Neutrophil (primary cell): ENCODE measurements around the gene KLF13.

Experiments
- H3K27ac ChIP-seq: fragments of 200-600 bp; sonication (generic); 2 replicates; pipeline ENCODE4 v1.5.1; 2016; ENCODE audit warnings: mild to moderate bottlenecking, moderate library complexity
- H3K27me3 ChIP-seq: fragments of 200-600 bp; sonication (generic); 2 replicates; pipeline ENCODE4 v1.6.0; 2016; ENCODE audit warnings: mild to moderate bottlenecking
- H3K36me3 ChIP-seq: fragments of 200-600 bp; sonication (generic); 2 replicates; pipeline ENCODE4 v1.5.1; 2017
- H3K4me1 ChIP-seq, 2 experiments: fragments of 200-600 bp in 1 of 2; sonication (generic) in 1 of 2; 1 replicate in 1 of 2; 2 replicates in 1 of 2; pipeline versions ENCODE4 v1.5.1 to v1.6.1; 2013 to 2016; ENCODE audit warnings: low read depth in 1 of 2, low read length in 1 of 2, mild to moderate bottlenecking in 1 of 2, moderate library complexity in 1 of 2; ENCODE audit not compliant: control insufficient read depth in 1 of 2, insufficient read depth in 1 of 2
- H3K4me3 ChIP-seq, 2 experiments: fragments of 200-600 bp in 1 of 2; sonication (generic) in 1 of 2; 1 replicate in 1 of 2; 2 replicates in 1 of 2; pipeline ENCODE4 v1.5.1; 2013 to 2016; ENCODE audit warnings: low read depth in 1 of 2, low read length in 1 of 2, mild to moderate bottlenecking in 1 of 2, moderate library complexity in 1 of 2
- H3K9me3 ChIP-seq: fragments of 200-600 bp; sonication (generic); 2 replicates; pipeline ENCODE4 v1.5.1; 2016
- CTCF ChIP-seq: fragments of 200-600 bp; sonication (generic); IDR thresholded peaks from 2 replicates; pipeline ENCODE4 v1.5.1; 2016; ENCODE audit warnings: antibody characterized with exemption

The KLF13 gene

GRCh38 chr15:31322504-31322903 is 4.1 kb upstream of the KLF13 start:
- no peaks in the 10 kb centered on the region for H3K27me3 ChIP-seq
- no peak for TF ChIP-seq CTCF
- H3K27ac ChIP-seq, result peak overlapping the region; percentile 100
- H3K36me3 ChIP-seq, result no peaks in the 10 kb centered on the region
- no peaks in the 10 kb centered on the region for H3K9me3 ChIP-seq
- H3K4me3 ChIP-seq, result no peak overlapping the region
- peaks cover 47 to 52% of the 10 kb centered on the region in 2 experiments for H3K4me1 ChIP-seq

- TF ChIP-seq CTCF, result no peak
- Histone ChIP-seq H3K36me3 (no peaks in the 10 kb centered on the region), H3K27me3 (no peaks in the 10 kb centered on the region), H3K4me1 (peaks cover 48 to 49% of the 10 kb centered on the region in 2 experiments), H3K4me3 (peak overlapping the region; percentile 97 to 99), H3K9me3 (no peaks in the 10 kb centered on the region), H3K27ac (peak overlapping the region; percentile 100)
Observed at GRCh38 chr15:31323627-31324026, 3.0 kb upstream of the KLF13 start.

- H3K36me3 ChIP-seq, result no peaks in the 10 kb centered on the region
- H3K4me1 ChIP-seq, result peaks cover 48 to 49% of the 10 kb centered on the region in 2 experiments
- TF ChIP-seq CTCF, result no peak
- peak overlapping the region; percentile 100 for H3K27ac ChIP-seq
- H3K4me3 ChIP-seq, result peak overlapping the region; percentile 97 to 99
- no peaks in the 10 kb centered on the region for H3K9me3 ChIP-seq
- H3K27me3 ChIP-seq, result no peaks in the 10 kb centered on the region
Observed at GRCh38 chr15:31324186-31324585, 2.4 kb upstream of the KLF13 start.

GRCh38 chr15:31324806-31325594 is 1.6 kb upstream of the KLF13 start:
- Histone ChIP-seq H3K4me3 (peak overlapping the region; percentile 97 to 99), H3K4me1 (peaks cover 48 to 49% of the 10 kb centered on the region in 2 experiments), H3K27ac (peak overlapping the region; percentile 100), H3K9me3 (no peaks in the 10 kb centered on the region), H3K27me3 (no peaks in the 10 kb centered on the region), H3K36me3 (no peaks in the 10 kb centered on the region)
- no peak for TF ChIP-seq CTCF

GRCh38 chr15:31325595-31326155 is 960 bp upstream of the KLF13 start:
- Histone ChIP-seq H3K9me3 (no peaks in the 10 kb centered on the region), H3K27me3 (no peaks in the 10 kb centered on the region), H3K4me1 (peaks cover 48 to 49% of the 10 kb centered on the region in 2 experiments), H3K4me3 (peak overlapping the region; percentile 97 to 99), H3K36me3 (peaks cover 6% of the 10 kb centered on the region), H3K27ac (peak overlapping the region; percentile 100)
- no peak for TF ChIP-seq CTCF
